ENCODE measurements around the gene PKMYT1.
A peak's percentile ranks its signal among the peaks of the same experiment; 100 is the strongest.

DNA sequence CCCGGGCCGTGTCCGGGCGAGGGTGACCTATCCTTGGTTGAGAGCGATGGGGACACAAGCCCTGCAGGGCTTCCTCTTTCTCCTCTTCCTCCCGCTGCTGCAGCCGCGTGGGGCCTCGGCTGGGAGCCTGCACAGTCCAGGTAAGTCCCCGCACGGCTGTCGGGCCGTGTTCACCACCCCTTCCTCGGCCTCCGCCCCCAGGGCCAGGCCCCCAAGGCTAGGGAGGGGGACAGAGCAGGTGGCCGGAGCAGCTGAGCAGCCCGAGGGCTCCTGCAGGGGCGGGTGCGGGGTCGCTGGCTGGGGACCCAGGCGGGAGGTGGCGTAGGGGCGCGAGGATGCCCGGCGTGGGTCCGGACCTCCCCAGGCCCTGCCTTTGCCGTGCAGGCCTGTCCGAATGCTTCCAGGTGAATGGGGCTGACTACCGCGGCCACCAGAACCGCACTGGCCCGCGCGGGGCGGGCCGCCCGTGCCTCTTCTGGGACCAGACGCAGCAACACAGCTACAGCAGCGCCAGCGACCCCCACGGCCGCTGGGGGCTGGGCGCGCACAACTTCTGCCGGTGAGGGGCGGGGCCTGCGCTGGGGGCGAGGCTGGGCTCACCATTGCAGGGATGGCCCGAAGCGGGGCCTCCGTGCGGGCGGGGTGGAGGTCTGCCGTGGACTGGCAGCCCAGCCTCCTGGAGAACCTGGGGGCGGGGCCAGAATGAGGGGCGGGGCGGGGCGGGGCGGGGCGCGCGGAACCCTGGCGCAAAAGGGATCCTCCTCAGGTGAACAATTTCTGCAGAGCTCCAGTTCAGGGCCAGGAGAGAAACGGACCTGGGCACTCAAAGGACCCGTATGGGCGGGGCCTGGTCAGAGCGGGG is 15.5 kb downstream of the PKMYT1 start:
- TF ChIP-seq EZH2 (IDR thresholded peaks at IDR 0.05; ENCODE audit: insufficient read depth, poor library complexity, severe bottlenecking) (peak; percentile 58), EZH2phosphoT487 (IDR thresholded peaks at IDR 0.05; ENCODE audit: insufficient read depth, low read depth) (no peak)
